CD1c-positive myeloid dendritic cell (primary cell): Measurements from ENCODE around the gene CHEK1.
"Not testable (repeated sequence)": the region's sequence is repeated elsewhere in the genome, so short reads cannot be mapped to it uniquely, and the experiment has no call there.

Experiments used
- DNase-seq: peaks from one replicate; pipeline ENCODE4 v3.0.0-alpha.2; 2016; ENCODE audit errors: extremely low spot score

The CHEK1 gene

DNA sequence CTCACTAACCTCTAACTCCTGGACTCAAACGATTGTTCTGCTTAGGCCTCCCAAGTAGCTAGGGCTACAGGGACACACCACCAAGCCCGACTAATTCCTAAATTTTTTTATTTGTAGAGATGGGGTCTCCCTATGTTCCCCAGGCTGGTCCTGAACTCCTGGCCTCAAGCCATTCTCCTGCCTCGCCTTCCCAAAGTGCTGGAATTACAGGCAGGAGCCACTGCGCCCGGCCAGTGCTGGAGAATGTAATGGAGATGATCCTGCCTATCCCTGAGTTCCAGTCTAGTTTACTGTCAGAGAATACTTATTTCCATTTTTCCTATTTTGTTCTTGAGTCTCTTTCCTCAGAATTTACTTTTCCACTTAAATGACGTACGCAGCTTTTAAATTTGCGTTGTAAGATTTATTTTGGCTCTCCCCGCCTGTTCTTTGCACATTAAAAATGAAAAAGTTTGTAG is at the start of gene CHEK1:
CHEK1 (plus strand) TSS at position 408 of the 458 bp plus-strand sequence. CDS start 1,606 bp downstream, outside the sequence.
- no peak for DNase-seq

DNA sequence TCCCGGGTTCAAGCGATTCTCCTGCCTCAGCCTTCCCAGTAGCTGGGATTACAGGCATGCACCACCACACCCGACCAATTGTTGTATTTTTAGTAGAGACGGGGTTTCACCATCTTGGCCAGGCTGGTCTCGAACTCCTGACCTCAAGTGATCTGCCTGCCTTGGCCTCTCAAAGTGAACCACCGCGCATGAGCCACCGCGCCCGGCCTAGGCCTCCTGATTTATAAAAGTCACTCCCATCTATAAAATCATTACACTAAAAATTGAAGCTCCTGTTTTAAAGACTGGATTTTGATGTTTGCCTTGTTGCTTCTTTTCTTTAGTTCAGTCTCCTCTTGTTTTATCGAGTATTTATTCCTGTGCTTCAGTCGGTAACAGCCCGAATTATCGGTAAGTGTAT is 47.8 kb upstream of the CHEK1 start:
- not testable (repeated sequence) for DNase-seq

DNA sequence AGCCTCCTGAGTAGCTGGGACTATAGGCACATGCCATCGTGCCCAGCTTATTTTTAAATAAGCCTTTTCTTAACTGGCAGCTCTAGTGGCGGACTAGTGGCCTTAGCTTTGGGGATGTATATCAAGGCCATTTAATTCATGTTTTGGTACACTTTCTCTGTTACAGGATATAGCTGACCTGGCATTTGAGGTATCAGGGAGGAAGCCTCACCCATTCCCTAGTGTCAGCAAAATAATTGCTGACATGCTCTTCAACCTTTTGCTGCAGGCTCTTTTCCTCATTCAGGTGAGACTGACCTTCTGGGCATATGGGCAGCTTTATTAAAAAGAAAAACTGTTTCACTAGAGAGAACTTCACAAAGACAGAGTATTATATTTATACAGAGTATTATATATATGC is 46.2 kb upstream of the CHEK1 start:
- no peak for DNase-seq

DNA sequence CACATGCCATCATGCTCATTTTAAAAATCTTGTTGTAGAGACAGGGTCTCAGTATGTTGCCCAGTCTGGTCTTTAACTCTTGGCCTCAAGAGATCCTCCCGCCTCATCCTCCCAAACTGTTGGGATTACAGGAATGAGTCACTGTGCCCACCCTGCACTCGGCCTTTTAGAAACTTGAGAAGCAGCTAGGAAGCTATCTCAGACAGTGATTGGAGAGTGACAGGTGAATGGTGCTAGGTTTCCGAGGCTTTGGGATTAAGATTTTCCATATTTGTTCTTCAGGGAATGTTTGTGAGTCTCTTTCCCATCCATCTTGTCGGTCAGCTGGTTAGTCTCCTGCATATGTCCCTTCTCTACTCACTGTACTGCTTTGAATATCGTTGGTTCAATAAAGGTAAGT is 45.2 kb upstream of the CHEK1 start:
- DNase-seq, result no peak

DNA sequence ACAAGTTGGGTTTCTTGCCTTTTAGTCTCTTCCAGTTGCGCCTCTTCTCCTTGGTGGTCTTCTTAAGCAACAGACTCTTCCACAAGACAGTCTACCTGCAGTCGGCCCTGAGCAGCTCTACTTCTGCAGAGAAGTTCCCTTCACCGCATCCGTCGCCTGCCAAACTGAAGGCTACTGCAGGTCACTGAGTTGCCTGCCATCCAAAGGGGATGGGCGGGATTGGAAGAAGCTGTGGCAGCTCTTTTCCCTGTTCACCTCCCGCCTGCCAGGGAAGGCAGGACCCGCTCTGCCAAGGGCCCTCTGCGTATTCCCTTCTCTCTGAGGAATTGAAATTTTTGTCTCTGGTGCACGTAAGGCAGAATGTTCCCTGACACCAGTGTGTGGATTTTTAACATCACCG is 41.5 kb upstream of the CHEK1 start:
- DNase-seq, result no peak

DNA sequence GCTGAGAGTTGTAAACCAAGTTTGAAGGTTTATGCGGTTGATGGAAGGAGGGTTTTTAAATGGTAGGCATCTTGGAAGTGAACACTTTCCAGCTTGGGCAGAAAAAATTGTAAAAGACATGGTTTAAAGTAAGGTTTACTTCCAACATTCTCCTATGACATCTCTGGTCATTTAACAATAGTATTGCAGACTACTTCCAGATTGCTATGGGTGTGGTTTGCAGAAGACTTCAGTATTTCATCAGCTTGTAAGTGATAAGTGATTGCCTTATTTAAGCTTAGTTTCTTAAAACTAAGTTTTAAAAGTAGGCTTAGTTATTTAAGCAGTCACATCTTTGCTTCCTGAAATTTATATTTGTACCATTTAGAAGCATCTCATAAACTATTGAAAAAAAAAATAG is 39.5 kb upstream of the CHEK1 start:
- DNase-seq, result no peak

DNA sequence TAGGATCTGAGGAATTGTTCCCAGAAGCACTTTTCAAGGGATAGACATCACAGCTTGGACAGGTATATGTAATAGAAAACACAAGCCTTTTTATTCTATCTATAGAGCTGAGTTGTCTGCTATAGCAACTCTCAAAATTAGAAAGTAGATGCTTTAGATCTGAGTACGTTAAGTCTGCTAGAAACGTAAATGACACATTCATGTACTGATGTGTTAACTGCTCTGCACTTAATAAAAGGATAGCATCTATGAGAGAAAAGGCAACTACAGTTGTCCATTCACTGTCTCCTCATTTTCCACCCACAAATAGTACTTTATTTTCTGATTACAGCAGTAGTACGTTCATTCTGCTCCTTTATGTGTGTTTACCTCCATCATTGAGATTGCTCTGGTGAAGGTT is 38.3 kb upstream of the CHEK1 start:
- no peak for DNase-seq

DNA sequence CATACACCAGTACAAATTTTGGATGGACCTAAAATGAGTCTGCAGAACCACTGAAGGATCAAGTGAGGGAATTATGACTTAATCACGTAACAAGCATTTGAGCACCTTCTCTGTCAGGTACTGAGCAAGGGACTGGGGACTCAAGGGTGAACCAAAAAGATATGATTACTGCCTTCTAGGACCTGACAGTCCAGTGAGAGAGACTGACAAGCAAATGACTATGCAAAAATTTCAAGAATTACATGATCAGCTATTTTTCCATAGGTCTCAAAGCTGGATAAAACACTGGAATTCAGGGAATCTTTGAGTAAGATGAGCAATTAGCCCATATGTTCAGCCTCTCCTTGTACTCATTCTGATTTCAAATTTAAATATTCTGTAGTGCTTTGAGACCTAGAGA is 37.5 kb upstream of the CHEK1 start:
- DNase-seq, result no peak

DNA sequence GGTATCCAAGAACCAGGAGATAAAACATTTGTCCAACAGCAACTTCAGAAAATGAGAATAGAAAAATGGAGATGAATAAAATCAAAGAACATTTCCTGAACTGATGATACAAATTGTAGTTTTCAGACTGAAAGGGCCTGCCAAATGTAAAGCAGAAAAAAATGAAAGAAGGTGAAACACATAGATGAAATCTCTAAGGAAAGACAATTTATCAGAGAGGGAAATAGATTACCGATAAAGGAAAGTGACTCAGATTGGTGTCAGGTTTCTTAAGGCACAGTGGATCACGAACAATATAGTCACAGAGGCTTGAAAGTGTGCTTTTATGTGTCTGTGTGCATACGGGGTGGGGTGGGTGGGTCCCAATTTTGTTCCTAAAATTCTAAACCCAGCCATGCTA is 36.5 kb upstream of the CHEK1 start:
- no peak for DNase-seq

DNA sequence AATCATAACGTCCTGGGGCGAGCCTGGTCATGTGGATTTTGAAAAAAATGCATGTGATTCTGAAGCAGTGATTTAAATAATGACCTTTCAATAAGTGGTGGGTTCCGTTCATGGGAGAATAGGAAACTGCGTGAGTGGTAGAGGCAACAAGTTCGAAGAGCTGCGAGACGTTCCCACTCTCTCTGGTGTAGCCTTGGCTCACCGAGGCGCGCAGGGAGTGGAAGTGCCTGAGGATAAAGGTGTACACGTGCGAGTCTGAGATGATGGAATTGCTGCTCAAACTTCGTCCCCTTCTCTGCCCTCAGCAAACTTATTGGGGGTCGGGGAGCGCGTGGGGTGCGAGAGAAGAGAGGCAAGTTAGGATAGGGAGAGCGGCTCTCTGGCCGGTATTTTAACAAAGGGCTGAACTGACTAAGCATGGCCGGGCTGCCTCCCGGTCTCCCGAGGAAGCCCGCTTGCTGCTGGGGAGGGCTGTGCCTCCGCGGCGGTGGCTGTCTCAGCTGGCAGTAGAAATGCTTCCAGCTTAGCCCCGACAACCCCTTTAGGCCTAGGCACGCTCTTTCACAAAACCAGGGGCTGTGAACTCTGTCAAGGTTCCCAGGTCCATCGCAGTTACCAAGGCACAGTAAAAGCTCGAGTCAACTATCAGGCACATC is 33.2 kb upstream of the CHEK1 start:
- peak; percentile 89 for DNase-seq

DNA sequence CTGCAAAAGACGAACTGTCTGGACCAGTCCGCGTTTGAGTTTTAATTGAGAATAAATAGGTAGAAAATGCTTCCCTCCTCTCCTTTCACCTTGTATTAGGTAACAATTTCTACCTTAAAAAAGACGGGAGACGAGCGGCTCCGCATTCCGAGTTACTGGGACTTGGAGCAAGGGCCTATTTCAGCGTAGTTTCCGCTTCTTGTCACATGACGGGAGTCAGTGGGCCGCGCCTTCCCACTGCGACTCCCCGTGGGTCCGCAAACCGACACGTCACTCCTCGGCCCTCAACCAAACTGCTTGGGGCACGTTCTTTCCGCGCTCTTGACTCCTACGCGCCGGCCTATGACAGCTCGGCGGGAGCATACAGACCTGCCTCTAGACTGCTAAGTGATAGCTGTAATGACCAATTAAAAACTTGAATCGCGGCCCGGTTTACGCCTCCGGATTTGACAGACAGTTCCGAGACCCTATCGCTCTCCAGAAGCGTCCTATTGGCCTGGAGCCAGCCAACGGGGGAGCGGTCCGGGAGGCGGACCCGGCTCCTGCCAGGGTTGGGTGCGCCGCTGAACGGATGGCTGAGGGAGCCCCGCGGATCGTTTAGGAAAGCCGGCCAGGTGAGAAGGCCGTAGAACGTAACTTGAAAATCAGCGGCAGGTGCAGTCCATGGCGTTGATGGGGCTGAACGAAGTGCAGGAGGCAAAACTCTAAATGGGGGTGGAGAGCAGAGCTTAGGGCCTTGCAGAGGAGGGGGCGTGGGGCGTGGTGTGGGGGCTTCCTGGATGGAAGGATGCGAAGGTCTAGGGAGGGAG is 32.5 kb upstream of the CHEK1 start, which contains the start of gene STT3A:
STT3A (plus strand) TSS at position 548 of the 809 bp plus-strand sequence. CDS start 3,064 bp downstream, outside the sequence.
- peak; percentile 100 for DNase-seq

DNA sequence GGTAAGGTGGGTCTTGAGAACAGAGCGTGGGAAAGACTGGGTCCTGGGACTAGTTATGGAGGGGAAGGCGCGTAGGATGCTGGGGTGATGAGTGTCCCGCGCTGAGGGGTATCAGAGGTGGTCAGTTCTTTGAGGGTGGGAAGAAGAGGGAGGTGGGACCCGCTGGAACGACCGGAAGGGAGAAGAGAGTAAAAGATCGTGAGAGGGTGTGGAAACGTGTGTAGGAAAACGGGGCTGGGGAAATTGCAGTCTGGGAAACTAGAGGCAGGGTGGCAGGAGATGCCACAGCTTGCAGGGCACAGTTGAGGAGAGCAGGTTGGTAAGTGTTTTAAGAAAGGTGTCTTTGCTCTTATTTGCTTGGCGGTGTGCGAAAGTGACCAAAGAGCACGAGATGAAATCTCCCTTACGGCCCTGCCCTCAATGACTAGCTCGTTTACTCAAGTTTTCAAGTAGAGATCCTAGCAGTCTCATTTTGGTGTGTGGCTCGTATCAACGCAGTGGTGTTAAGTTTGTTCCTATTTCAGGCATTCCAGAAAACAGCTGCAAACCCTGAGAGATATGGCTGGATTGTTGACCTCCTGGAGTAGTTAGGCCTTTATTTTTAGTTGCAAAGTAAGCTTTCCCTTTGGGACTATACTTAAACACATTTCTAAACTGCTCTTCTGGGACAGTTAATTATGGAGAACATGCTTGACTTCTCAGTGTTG is 31.7 kb upstream of the CHEK1 start:
- DNase-seq, result peak; percentile 13

DNA sequence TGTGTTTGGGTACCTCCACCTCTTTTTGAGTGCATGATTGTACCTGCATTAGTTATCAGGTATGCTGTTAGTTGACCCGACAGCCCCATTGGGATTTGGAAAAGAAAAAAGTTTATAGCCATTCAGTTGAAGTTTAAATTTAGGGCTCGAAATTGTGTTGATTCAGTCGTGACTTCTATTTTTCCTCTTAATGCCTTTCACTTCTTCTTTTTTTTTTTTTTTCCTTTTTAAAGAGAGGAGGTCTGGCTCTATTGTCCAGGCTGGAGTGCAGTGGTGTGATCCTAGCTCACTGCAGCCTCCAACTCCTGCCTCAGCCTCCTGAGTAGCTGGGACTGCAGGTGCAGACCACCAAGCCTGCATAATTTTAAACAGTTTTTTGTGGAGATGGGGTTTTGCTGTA is 30.0 kb upstream of the CHEK1 start:
- DNase-seq, result peak; percentile 7

DNA sequence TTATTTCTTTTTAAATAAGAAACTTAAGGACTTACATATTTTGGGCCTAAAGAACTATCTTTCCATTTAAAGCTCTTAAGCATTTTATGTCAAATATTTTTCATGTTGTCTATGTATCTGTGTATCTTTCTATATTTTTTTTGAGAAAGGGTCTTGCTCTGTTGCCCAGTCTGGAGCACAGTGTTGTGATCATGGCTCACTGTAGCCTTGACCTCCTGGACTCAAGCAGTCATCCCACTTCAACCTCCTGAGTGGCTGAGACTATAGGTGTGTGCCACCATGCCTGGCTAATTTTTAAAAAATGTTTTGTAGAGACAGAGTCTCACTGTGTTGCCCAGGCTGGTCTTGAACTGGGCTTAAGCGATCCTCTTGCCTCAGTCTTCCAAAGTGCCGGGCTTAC is 24.3 kb upstream of the CHEK1 start:
- DNase-seq, result no peak

DNA sequence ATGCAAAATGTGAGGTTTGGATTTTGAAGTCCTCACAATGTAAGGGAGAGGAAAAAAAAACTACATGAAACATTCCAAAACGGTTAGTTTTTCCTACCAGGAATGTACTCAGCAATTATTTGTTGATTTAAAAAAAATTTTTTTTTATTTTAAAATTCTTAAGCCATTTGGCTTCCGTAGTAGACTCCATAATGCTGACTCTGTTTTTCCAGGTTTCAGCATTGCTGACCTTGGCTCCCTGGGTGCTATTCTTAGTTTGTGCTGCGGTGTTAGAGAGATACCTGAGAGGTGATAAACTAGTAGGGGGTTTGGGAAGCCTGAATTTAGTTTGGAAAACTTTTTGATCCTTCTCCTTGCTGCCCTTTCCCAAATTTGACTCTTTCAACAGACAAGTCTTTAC is 21.8 kb upstream of the CHEK1 start:
- DNase-seq, result no peak

DNA sequence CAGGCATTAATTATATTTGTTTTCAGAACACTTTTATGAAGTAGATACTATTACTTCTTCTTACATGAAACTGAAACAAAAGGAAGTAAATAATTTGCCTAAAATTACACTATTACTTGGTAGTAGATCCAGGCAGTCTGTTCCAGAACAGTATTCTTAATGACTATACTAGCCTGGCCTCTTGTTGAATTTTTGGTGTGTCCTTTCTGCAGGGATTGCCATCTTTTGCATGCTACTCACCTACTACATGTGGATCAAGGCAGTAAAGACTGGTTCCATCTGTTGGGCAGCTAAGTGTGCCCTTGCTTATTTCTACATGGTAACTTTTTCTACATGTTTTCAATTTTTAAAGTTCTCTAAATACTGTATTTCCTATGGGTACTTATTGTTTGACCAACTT is 19.5 kb upstream of the CHEK1 start:
- no peak for DNase-seq

DNA sequence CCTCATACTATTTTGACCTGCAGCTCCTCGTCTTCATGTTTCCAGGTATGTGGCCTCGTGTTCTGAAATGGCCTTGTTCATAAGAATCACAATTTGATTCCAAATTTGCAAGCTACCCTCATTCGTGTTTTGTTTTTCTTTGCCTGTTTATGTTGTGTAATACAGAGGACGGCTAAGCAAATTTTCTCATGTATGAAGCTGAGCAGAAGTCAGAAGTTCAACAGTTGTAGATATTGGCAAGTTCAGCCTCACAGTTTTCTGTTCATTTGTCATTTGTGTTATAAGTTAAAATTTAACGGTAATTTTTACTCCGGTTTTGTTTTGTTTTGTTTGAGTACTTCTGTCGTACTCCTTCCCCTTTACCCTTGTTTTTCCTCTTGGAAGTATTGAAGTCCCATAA is 15.4 kb upstream of the CHEK1 start:
- no peak for DNase-seq

DNA sequence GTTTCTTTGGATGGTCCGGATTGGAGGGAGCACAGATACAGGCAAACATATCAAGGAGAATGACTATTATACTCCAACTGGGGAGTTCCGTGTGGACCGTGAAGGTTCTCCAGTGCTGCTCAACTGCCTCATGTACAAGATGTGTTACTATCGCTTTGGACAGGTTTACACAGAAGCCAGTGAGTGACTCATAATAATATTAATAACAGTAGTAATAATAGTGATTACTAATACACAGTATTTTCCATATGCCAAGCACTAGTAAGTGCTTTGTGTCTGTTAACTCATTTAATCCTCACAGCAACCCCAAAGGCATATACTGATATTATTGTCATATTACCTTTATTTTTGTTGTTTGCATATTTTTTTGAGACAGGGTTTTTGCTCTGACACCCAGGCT is 6.6 kb upstream of the CHEK1 start:
- DNase-seq, result no peak

DNA sequence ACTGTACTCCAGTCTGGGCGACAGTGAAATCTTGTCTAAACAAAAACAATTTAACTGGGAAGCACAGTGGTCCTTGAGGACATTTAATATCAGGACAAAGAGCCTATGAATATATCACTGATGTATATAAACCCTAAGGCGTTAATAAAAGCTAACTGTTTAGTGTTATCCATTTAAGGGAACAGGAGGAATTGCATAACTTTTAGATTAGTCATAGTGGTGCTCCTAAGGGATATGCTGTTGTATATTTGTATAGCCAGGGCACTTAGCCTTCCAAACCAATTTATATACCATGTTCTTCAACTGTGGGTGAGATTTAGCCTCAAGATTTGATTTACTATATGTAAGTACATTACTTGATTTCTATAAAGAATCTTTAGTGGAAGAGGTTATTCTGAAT is 3.0 kb upstream of the CHEK1 start:
- peak; percentile 5 for DNase-seq

DNA sequence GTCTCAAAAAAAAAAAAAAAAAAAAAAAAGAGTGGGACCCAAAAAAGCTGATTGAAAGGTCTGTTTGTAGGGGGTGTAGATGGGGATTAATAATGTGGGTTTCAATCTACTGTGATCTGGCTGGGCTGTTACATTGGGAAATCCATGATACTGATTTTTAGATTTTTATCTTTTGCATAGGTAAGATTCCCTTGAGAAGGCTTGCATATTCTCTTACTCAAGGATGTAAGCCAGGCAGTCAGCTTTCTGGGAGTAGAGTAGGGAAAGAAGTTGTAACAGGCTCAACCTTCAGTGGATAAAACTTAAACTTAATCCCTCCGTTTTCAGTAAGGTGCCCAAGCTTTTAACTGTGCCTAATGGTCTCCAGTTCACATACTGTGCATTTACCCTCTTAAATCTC is 1.9 kb upstream of the CHEK1 start:
- DNase-seq, result no peak

DNA sequence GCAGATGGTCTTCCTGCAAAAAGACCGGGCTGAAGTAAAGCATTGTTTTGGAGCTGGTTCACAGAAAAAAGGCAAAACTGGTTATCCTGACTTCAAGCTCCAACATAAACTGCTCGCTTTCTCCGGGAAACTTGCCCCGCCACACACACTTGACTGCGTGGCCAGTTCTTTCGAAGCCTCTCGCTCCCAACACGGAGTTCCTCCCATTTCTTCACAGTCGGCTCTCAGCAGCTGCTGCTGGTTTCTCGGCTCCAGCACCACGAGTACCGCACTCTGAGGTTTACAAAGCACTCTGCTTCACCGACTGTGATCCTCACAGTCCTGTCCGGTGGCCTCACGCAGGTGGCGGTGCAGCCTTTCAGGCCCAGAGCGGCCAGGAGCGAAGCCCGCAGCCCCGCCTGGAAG is 264 bp downstream of the CHEK1 start:
- no peak for DNase-seq

DNA sequence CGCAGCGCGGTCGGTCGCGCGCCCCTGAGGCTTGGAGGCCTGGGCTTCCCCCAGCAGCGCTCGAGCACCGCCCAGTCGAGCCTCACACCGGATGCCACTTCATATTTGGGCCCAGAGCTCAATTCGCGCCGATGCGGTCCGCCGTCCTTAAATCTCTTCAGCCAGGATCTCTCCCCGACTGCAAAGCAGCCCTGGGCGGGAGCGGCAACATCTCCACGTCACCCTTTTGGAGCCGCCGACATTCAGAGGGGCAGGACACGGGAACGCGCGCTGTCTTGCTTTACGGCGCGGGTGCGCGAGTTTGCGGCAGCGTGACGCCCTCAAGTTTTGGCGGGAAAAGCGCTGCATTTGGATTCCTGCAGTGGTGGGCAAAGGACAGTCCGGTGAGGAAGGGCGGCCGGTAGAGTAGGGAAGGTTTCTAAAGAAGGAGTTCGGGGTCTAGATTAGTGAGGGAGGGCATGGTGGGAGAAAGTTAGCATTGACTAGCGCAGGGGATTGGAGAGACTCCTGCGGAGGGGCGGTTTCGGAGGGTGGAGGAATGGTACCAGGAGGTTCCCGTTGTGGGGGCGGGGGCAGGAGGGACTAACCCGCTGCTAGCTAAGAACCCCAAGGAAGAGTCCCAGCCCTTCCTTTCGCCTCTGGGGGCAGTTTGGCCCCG is 796 bp downstream of the CHEK1 start:
- DNase-seq, result peak; percentile 90
